H1 (cell line): Measurements from ENCODE around the gene USP49. TPM values are rescaled to one million over a fixed set of nuclear protein-coding genes. Genes with fewer than 3 reads are reported as not detected.

ENCODE experiments used
- CTCF ChIA-PET: fragments of 300-600 bp; sonication (Branson Sonifier 250); formaldehyde crosslinking; loops from one replicate; lab custom pipeline; 2021; ENCODE audit not compliant: partially characterized antibody; lab: Charles Lee
- POLR2A ChIA-PET: fragments of 300-600 bp; sonication (Branson Sonifier 250); formaldehyde crosslinking; loops from one replicate; lab custom pipeline; 2021; ENCODE audit warnings: inconsistent platforms; ENCODE audit not compliant: partially characterized antibody; lab: Charles Lee
- DNase-seq, 2 experiments: peaks; one replicate each; pipeline versions ENCODE4 v3.0.0 to v3.0.0-alpha.2; 2010 to 2022; ENCODE audit warnings: low spot score in 2 of 2, low read depth in 1 of 2, mixed read lengths in 1 of 2
- FAIRE-seq: peaks from 2 replicates; lab custom pipeline; 2011; peaks lifted over from hg19 to GRCh38; lab: Jason Lieb, UNC
- H2AFZ ChIP-seq: 2 replicates; pipeline ENCODE4 v1.8.1; 2012; ENCODE audit warnings: low read length, inconsistent platforms
- H2AK5ac ChIP-seq: 2 replicates; pipeline ENCODE4 v1.6.1; 2013; ENCODE audit warnings: low read depth, low read length
- H2BK120ac ChIP-seq: replicated peaks from 2 replicates; pipeline ENCODE3; 2013; ENCODE audit warnings: low read depth, low read length, inconsistent platforms
- H2BK12ac ChIP-seq: 2 replicates; pipeline ENCODE4 v1.6.1; 2013; ENCODE audit warnings: low read depth, low read length
- H2BK15ac ChIP-seq: 2 replicates; pipeline ENCODE4 v1.6.1; 2013; ENCODE audit warnings: low read length
- H2BK20ac ChIP-seq: 2 replicates; pipeline ENCODE4 v1.6.1; 2013; ENCODE audit warnings: low read length
- H2BK5ac ChIP-seq: 2 replicates; pipeline ENCODE4 v1.6.1; 2013; ENCODE audit warnings: low read depth, low read length
- H3K14ac ChIP-seq: 2 replicates; pipeline ENCODE4 v1.6.1; 2013; ENCODE audit warnings: inconsistent platforms; ENCODE audit not compliant: insufficient read length
- H3K18ac ChIP-seq: 2 replicates; pipeline ENCODE4 v1.6.1; 2013; ENCODE audit warnings: low read length; ENCODE audit errors: extremely low read depth
- H3K23ac ChIP-seq: 2 replicates; pipeline ENCODE4 v1.6.1; 2013; ENCODE audit warnings: inconsistent platforms; ENCODE audit not compliant: insufficient read length
- H3K23me2 ChIP-seq: 2 replicates; pipeline ENCODE4 v1.6.1; 2013; ENCODE audit warnings: low read depth, low read length
- H3K27ac ChIP-seq: 2 replicates; pipeline ENCODE4 v1.6.1; 2011; ENCODE audit warnings: low read depth, low read length, inconsistent platforms
- H3K27me3 ChIP-seq, 4 experiments: replicated peaks in 1 of 4; 1 replicate in 1 of 4; 2 replicates in 3 of 4; pipeline versions ENCODE4 v1.6.1 to v1.8.1; 2011 to 2013; ENCODE audit warnings: low read length in 3 of 4, mild to moderate bottlenecking in 3 of 4, inconsistent platforms in 2 of 4, mixed read lengths in 2 of 4, moderate library complexity in 1 of 4; ENCODE audit not compliant: control insufficient read depth in 3 of 4, insufficient read depth in 3 of 4; ENCODE audit errors: extremely low read depth in 1 of 4
- H3K36me3 ChIP-seq, 4 experiments: 2 replicates each; pipeline versions ENCODE4 v1.6.1 to v1.8.1; 2011 to 2013; ENCODE audit warnings: mild to moderate bottlenecking in 4 of 4, low read length in 3 of 4, moderate library complexity in 2 of 4, control low read depth in 1 of 4, inconsistent platforms in 1 of 4; ENCODE audit not compliant: insufficient read depth in 4 of 4, control insufficient read depth in 2 of 4
- H3K4ac ChIP-seq: replicated peaks from 2 replicates; pipeline ENCODE3; 2013; ENCODE audit warnings: low read length, low read depth, mixed read lengths, inconsistent platforms; ENCODE audit not compliant: insufficient read length
- H3K4me1 ChIP-seq, 4 experiments: replicated peaks in 1 of 4; 1 replicate in 1 of 4; 2 replicates in 3 of 4; pipeline versions ENCODE4 v1.6.1 to v1.8.1; 2011 to 2013; ENCODE audit warnings: low read length in 3 of 4, inconsistent platforms in 2 of 4, mixed read lengths in 1 of 4; ENCODE audit not compliant: insufficient read depth in 4 of 4, control insufficient read depth in 3 of 4
- H3K4me2 ChIP-seq, 2 experiments: 2 replicates each; pipeline versions ENCODE4 v1.6.1 to v1.8.1; 2011 to 2013; ENCODE audit warnings: low read depth in 2 of 2, low read length in 2 of 2, control low read depth in 1 of 2, inconsistent platforms in 1 of 2, mild to moderate bottlenecking in 1 of 2; ENCODE audit not compliant: insufficient read depth in 1 of 2
- H3K4me3 ChIP-seq, 4 experiments: fragments of 200-600, 300-600 bp in 1 of 4; sonication (generic), shearing (Covaris generic), sonication (Bioruptor Twin) in 1 of 4; 2 replicates each; pipeline versions ENCODE4 v1.5.1 to v1.8.1; 2011 to 2016; ENCODE audit warnings: low read length in 4 of 4, low read depth in 3 of 4, control low read depth in 2 of 4, inconsistent platforms in 2 of 4, mild to moderate bottlenecking in 2 of 4, mixed read lengths in 1 of 4, moderate library complexity in 1 of 4; ENCODE audit not compliant: insufficient read depth in 2 of 4; ENCODE audit errors: extremely low read depth in 1 of 4
- H3K56ac ChIP-seq: replicated peaks from 2 replicates; pipeline ENCODE3; 2013; ENCODE audit warnings: low read depth, mild to moderate bottlenecking, mixed read lengths, low read length, inconsistent platforms; ENCODE audit not compliant: insufficient read length
- H3K79me1 ChIP-seq: 2 replicates; pipeline ENCODE4 v1.6.1; 2013; ENCODE audit warnings: low read depth, low read length, control low read depth
- H3K79me2 ChIP-seq, 2 experiments: 2 replicates each; pipeline versions ENCODE4 v1.6.1 to v1.8.1; 2012 to 2013; ENCODE audit warnings: low read length in 2 of 2, mild to moderate bottlenecking in 2 of 2, inconsistent platforms in 1 of 2; ENCODE audit not compliant: insufficient read depth in 2 of 2, control insufficient read depth in 1 of 2
- H3K9ac ChIP-seq, 4 experiments: replicated peaks in 1 of 4; 1 replicate in 1 of 4; 2 replicates in 3 of 4; pipeline versions ENCODE4 v1.6.1 to v1.8.1; 2011 to 2013; ENCODE audit warnings: low read depth in 3 of 4, low read length in 3 of 4, control low read depth in 2 of 4, mild to moderate bottlenecking in 2 of 4, moderate library complexity in 2 of 4, inconsistent platforms in 1 of 4; ENCODE audit errors: extremely low read depth in 1 of 4
- H3K9me3 ChIP-seq, 2 experiments: 2 replicates each; pipeline versions ENCODE4 v1.6.1 to v1.8.1; 2012 to 2013; ENCODE audit warnings: mild to moderate bottlenecking in 2 of 2, moderate library complexity in 2 of 2, control low read depth in 1 of 2, inconsistent platforms in 1 of 2, low read depth in 1 of 2, low read length in 1 of 2, mixed read lengths in 1 of 2; ENCODE audit not compliant: insufficient read depth in 2 of 2
- H4K20me1 ChIP-seq, 2 experiments: replicated peaks in 1 of 2; 2 replicates each; pipeline versions ENCODE3 to v1.8.1; 2011 to 2013; ENCODE audit warnings: inconsistent platforms in 2 of 2, low read length in 2 of 2, mild to moderate bottlenecking in 1 of 2; ENCODE audit not compliant: insufficient read depth in 2 of 2, control insufficient read depth in 1 of 2
- H4K5ac ChIP-seq: 2 replicates; pipeline ENCODE4 v1.6.1; 2013; ENCODE audit warnings: low read length, low read depth, mixed read lengths, inconsistent platforms; ENCODE audit not compliant: insufficient read length
- H4K8ac ChIP-seq: 2 replicates; pipeline ENCODE4 v1.8.0; 2013; ENCODE audit warnings: mild to moderate bottlenecking, moderate library complexity, low read length, inconsistent platforms; ENCODE audit not compliant: insufficient read depth; ENCODE audit errors: extremely low read depth
- H4K91ac ChIP-seq: replicated peaks from 2 replicates; pipeline ENCODE3; 2013; ENCODE audit warnings: low read length, mixed read lengths, inconsistent platforms; ENCODE audit not compliant: insufficient read length
- CBX5 ChIP-seq: fragments of 300-800, 300-1000 bp; sonication (generic); IDR thresholded peaks from 2 replicates; pipeline ENCODE4 v1.7.1; 2016; ENCODE audit warnings: antibody characterized with exemption, low read length, low read depth
- EGR1 ChIP-seq: IDR thresholded peaks from 2 replicates; pipeline ENCODE4 v1.6.1; 2011; ENCODE audit warnings: low read depth, low read length, borderline replicate concordance
- EP300 ChIP-seq, 2 experiments: IDR thresholded peaks; 1 replicate in 1 of 2; 2 replicates in 1 of 2; pipeline ENCODE4 v1.6.1; 2011 to 2012; ENCODE audit warnings: low read depth in 2 of 2, low read length in 2 of 2, mild to moderate bottlenecking in 2 of 2, borderline replicate concordance in 1 of 2, inconsistent platforms in 1 of 2, moderate library complexity in 1 of 2
- JUN ChIP-seq: IDR thresholded peaks from 2 replicates; pipeline ENCODE4 v1.6.1; 2011; ENCODE audit warnings: low read depth, mild to moderate bottlenecking, improper control_type of control experiment, low read length
- KDM1A ChIP-seq: fragments of 200-600, 300-600 bp; sonication (generic); IDR thresholded peaks from 2 replicates; pipeline ENCODE4 v1.7.1; 2016; ENCODE audit warnings: mild to moderate bottlenecking, low read length, borderline replicate concordance
- SAP30 ChIP-seq: fragments of 300-600 bp; sonication (generic); IDR thresholded peaks from 2 replicates; pipeline ENCODE4 v1.7.1; 2012; ENCODE audit warnings: low read length, moderate library complexity, mild to moderate bottlenecking, inconsistent platforms; ENCODE audit not compliant: insufficient read depth, insufficient replicate concordance
- SP2 ChIP-seq: IDR thresholded peaks from 2 replicates; pipeline ENCODE4 v1.6.1; 2012; ENCODE audit warnings: mild to moderate bottlenecking, low read length, inconsistent platforms
- SP4 ChIP-seq: IDR thresholded peaks from 2 replicates; pipeline ENCODE4 v1.6.1; 2012; ENCODE audit warnings: low read length, inconsistent platforms
- SUZ12 ChIP-seq: fragments of 200-600 bp; sonication (generic); IDR thresholded peaks from 2 replicates; pipeline ENCODE4 v1.6.1; 2012; ENCODE audit warnings: mild to moderate bottlenecking, inconsistent platforms, low read length, moderate library complexity, mixed read lengths
- TBP ChIP-seq: IDR thresholded peaks from 2 replicates; pipeline ENCODE4 v1.6.1; 2011; ENCODE audit warnings: low read depth, low read length, improper control_type of control experiment
- WGBS, 2 experiments: shearing (Covaris generic) in 1 of 2; methylation state at CpG; one replicate each; pipeline versions ENCODE4 v1.1.6 to v1.1.7; 2013 to 2015; ENCODE audit warnings: low lambda C conversion rate in 2 of 2, mixed read lengths in 2 of 2, inconsistent platforms in 1 of 2, low coverage in 1 of 2, missing lambda C conversion rate in 1 of 2; ENCODE audit not compliant: insufficient replicate concordance in 2 of 2, insufficient coverage in 1 of 2, insufficient read length in 1 of 2; ENCODE audit errors: extremely low coverage in 1 of 2, missing lambda C conversion rate in 1 of 2; 5-methylcytosine and 5-hydroxymethylcytosine counted together
- polyA plus RNA-seq, 7 experiments: library from polyadenylated mRNA; depleted of rRNA in 3 of 7; stranded (reverse) in 5 of 7; unstranded in 2 of 7; fragments of >200 nt in 5 of 7; fragments of 200-250 nt in 2 of 7; gene quantifications; 1 replicate in 5 of 7; 2 replicates in 1 of 7; 4 replicates in 1 of 7; pipeline versions ENCODE4 v1.2.1 to v1.2.3, GENCODE V29; 2011 to 2013; ENCODE audit warnings: missing spikeins in 2 of 7, mixed read lengths in 2 of 7
- total RNA-seq: library from RNA; stranded (reverse); fragmentation: NEBNext Ultra II Directional; extraction: Animal tissue kit (Norgen Biotek cat#: 25700); gene quantifications from 2 replicates; pipeline ENCODE4 v1.2.1, GENCODE V29; 2021

USP49 gene
- total and polyA plus RNA-seq, 2 of the 8 experiments (the other 6 are each of a cell fraction or from before 2014, with no cell fraction given): 6.9 to 24.4 TPM

DNA sequence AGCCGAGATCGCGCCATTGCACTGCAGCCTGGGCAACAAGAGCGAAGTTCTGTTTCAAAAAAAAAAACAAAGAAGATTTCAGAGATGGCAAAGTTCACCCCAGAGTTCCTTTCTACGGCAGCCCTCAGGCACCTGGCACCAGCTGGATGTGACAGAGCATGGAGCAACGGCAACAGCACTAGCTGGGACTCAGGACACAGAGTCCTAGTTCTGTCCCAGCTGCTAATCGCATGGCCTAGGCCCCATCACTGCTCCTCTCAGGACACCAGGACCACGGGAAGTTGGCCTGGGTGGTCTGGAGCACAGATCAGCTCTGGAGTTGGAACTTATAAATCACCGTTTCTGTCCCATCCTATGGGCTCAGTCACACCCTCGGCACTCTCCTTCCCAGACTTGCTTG lies 149.1 kb downstream of the USP49 start:
- FAIRE-seq (no peak), DNase-seq (no peak)
- Histone ChIP-seq H3K4me1 (peaks cover 0 to 3% (median 0%) of the 10 kb centered on the region in 4 experiments; a peak in 2 of 7 replicates), H3K9me3 (no peaks in the 10 kb centered on the region), H3K27ac (no peak overlapping the region), H3K23ac (no peak overlapping the region), H3K27me3 (no peaks in the 10 kb centered on the region), H3K9ac (no peak overlapping the region), H3K79me1 (no peaks in the 10 kb centered on the region), H3K4me2 (no peak overlapping the region), H3K79me2 (no peaks in the 10 kb centered on the region)
- CTCF ChIA-PET: interaction anchor here (0.6 to 1.6 kb wide), 9 partner anchors 9 to 623 kb away, joined by 3 to 6 read pairs (median 4); partner anchors contain the start of genes TFEB and TOMM6
- WGBS, 2 experiments: 92% methylated on average over 10 of the region's 10 CpGs; no CpG with 5 or more reads in 1 of the 2 experiments
- no peak for TF ChIP-seq CBX5
- TF ChIP-seq SP2: no peak
- TF ChIP-seq TBP: no peak
- no peak for TF ChIP-seq SUZ12
- TF ChIP-seq EP300 (IDR thresholded peaks at IDR 0.05; ENCODE audit: borderline replicate concordance in 1 of 2, low read depth in 2 of 2, low read length in 2 of 2): no peak
- no peak for TF ChIP-seq SP4
- no peak for TF ChIP-seq JUN
- TF ChIP-seq KDM1A: no peak
- TF ChIP-seq SAP30: no peak
- no peak for TF ChIP-seq EGR1
- TF ChIP-seq, all 59 proteins: peak for 0
- H2AFZ ChIP-seq: no peak overlapping the region
- no peak overlapping the region for H3K56ac ChIP-seq
- H2BK5ac ChIP-seq: no peak overlapping the region
- H4K5ac ChIP-seq: no peak overlapping the region
- H3K4me3 ChIP-seq: no peak overlapping the region
- H3K23me2 ChIP-seq: no peaks in the 10 kb centered on the region
- no peak overlapping the region for H2BK15ac ChIP-seq
- H3K18ac ChIP-seq: no peak overlapping the region
- no peak overlapping the region for H2BK120ac ChIP-seq
- no peaks in the 10 kb centered on the region for H3K36me3 ChIP-seq
- H3K14ac ChIP-seq: no peak overlapping the region
- H3K4ac ChIP-seq: no peak overlapping the region
- H4K8ac ChIP-seq: no peak overlapping the region; the same call in 1 of the 2 replicates
- H4K20me1 ChIP-seq: no peaks in the 10 kb centered on the region
- no peak overlapping the region for H2BK20ac ChIP-seq
- H2BK12ac ChIP-seq: no peak overlapping the region
- no peak overlapping the region for H4K91ac ChIP-seq
- no peak overlapping the region for H2AK5ac ChIP-seq
- POLR2A ChIA-PET: no interaction called here
